Upper lobe of left lung (tissue), 4 donors: ENCODE results near the gene NDEL1.

ENCODE experiments used
- CTCF ChIP-seq, 6 experiments: fragments of 450-650 bp in 4 of 6; fragments of 200-600 bp in 2 of 6; sonication (generic) in 2 of 6; IDR thresholded peaks; one replicate each; pipeline ENCODE4 v1.5.1; 2016 to 2019; ENCODE audit warnings: antibody characterized with exemption in 6 of 6
- EP300 ChIP-seq, 4 donors: sonication (generic); formaldehyde crosslinking; IDR thresholded peaks; one replicate each; pipeline ENCODE4 v1.5.1; 2017; ENCODE audit warnings: antibody characterized with exemption in 4 of 4, control low read depth in 2 of 4
- POLR2A ChIP-seq, 4 donors: fragments of 450-650 bp; IDR thresholded peaks; one replicate each; pipeline ENCODE4 v1.5.1; 2016 to 2017; ENCODE audit warnings: antibody characterized with exemption in 4 of 4, mild to moderate bottlenecking in 2 of 4
- POLR2AphosphoS5 ChIP-seq, 2 donors: sonication (generic); formaldehyde crosslinking; IDR thresholded peaks; one replicate each; pipeline ENCODE4 v1.5.1; 2017; ENCODE audit warnings: antibody characterized with exemption in 2 of 2

- TF ChIP-seq CTCF (IDR thresholded peaks at IDR 0.05) (no peak), POLR2AphosphoS5 (IDR thresholded peaks at IDR 0.05) (no peak), POLR2A (IDR thresholded peaks at IDR 0.05) (no peak), EP300 (IDR thresholded peaks at IDR 0.05) (no peak)
These were observed 42.8 kb upstream of the NDEL1 start for GRCh38 chr17:8392674-8393469.
